Neuron (in vitro differentiated cells): ENCODE data around the gene MSRB1.
A peak's percentile ranks its signal among the peaks of the same experiment; 100 is the strongest.
"Not testable (repeated sequence)": the region's sequence is repeated elsewhere in the genome, so short reads cannot be mapped to it uniquely, and the experiment has no call there.

Experiments
- H2AFZ ChIP-seq: one replicate; pipeline ENCODE4 v1.6.1; 2013; ENCODE audit warnings: low read depth, mild to moderate bottlenecking, inconsistent platforms, low read length, moderate library complexity
- H3K27me3 ChIP-seq: one replicate; pipeline ENCODE4 v1.6.1; 2013; ENCODE audit warnings: low read length; ENCODE audit not compliant: insufficient read depth
- H3K36me3 ChIP-seq: one replicate; pipeline ENCODE4 v1.6.1; 2013; ENCODE audit warnings: low read length; ENCODE audit not compliant: insufficient read depth
- H3K4me1 ChIP-seq: one replicate; pipeline ENCODE4 v1.6.1; 2013; ENCODE audit warnings: low read length; ENCODE audit not compliant: insufficient read depth
- H3K4me3 ChIP-seq: 2 replicates; pipeline ENCODE4 v1.5.1; 2013; ENCODE audit warnings: mild to moderate bottlenecking, low read length, moderate library complexity
- H3K9me3 ChIP-seq: one replicate; pipeline ENCODE4 v1.6.1; 2013; ENCODE audit warnings: low read length

The MSRB1 gene

GRCh38 chr16:1932050-1933028, 10.7 kb downstream of the MSRB1 start:
- Histone ChIP-seq H3K9me3 (no peaks in the 10 kb centered on the region), H2AFZ (no peak overlapping the region), H3K4me1 (peaks cover 4% of the 10 kb centered on the region), H3K36me3 (no peaks in the 10 kb centered on the region), H3K27me3 (no peaks in the 10 kb centered on the region), H3K4me3 (no peak overlapping the region)

- Histone ChIP-seq H2AFZ (no peak overlapping the region), H3K27me3 (peaks cover 4% of the 10 kb centered on the region), H3K9me3 (no peaks in the 10 kb centered on the region), H3K4me1 (peaks cover 4% of the 10 kb centered on the region), H3K4me3 (no peak overlapping the region), H3K36me3 (no peaks in the 10 kb centered on the region)
Measured at GRCh38 chr16:1930338-1930720, 12.7 kb downstream of the MSRB1 start.

GRCh38 chr16:1929578-1930337, 13.2 kb downstream of the MSRB1 start:
- Histone ChIP-seq H2AFZ (peak overlapping the region; percentile 45), H3K4me3 (peak overlapping the region; percentile 30), H3K36me3 (no peaks in the 10 kb centered on the region), H3K27me3 (peaks cover 10% of the 10 kb centered on the region), H3K9me3 (no peaks in the 10 kb centered on the region), H3K4me1 (peaks cover 4% of the 10 kb centered on the region)

- H3K9me3 ChIP-seq, result no peaks in the 10 kb centered on the region
- H3K27me3 ChIP-seq, result peaks cover 17% of the 10 kb centered on the region
- peak overlapping the region; percentile 30 for H3K4me3 ChIP-seq
- H3K4me1 ChIP-seq, result peaks cover 4% of the 10 kb centered on the region
- no peaks in the 10 kb centered on the region for H3K36me3 ChIP-seq
- peak overlapping the region; percentile 45 for H2AFZ ChIP-seq
Measured at GRCh38 chr16:1929105-1929504, 13.9 kb downstream of the MSRB1 start.

GRCh38 chr16:1926271-1926670, 16.7 kb downstream of the MSRB1 start:
- Histone ChIP-seq H3K36me3 (no peaks in the 10 kb centered on the region), H3K9me3 (no peaks in the 10 kb centered on the region), H2AFZ (no peak overlapping the region), H3K27me3 (peaks cover 35% of the 10 kb centered on the region), H3K4me1 (no peaks in the 10 kb centered on the region), H3K4me3 (no peak overlapping the region)

- Histone ChIP-seq H3K27me3 (peaks cover 53% of the 10 kb centered on the region), H3K4me1 (peaks cover 3% of the 10 kb centered on the region), H3K36me3 (no peaks in the 10 kb centered on the region), H3K9me3 (no peaks in the 10 kb centered on the region), H2AFZ (no peak overlapping the region), H3K4me3 (no peak overlapping the region)
Measured at GRCh38 chr16:1924095-1924494, 18.9 kb downstream of the MSRB1 start.

GRCh38 chr16:1923299-1924034, 19.5 kb downstream of the MSRB1 start:
- Histone ChIP-seq H3K27me3 (peaks cover 59% of the 10 kb centered on the region), H3K4me1 (peaks cover 9% of the 10 kb centered on the region), H2AFZ (no peak overlapping the region), H3K9me3 (no peaks in the 10 kb centered on the region), H3K36me3 (no peaks in the 10 kb centered on the region), H3K4me3 (no peak overlapping the region)

- Histone ChIP-seq H3K27me3 (peaks cover 65% of the 10 kb centered on the region), H3K36me3 (no peaks in the 10 kb centered on the region), H3K4me3 (no peak overlapping the region), H3K4me1 (peaks cover 9% of the 10 kb centered on the region), H3K9me3 (no peaks in the 10 kb centered on the region), H2AFZ (no peak overlapping the region)
Measured at GRCh38 chr16:1922357-1922756, 20.6 kb downstream of the MSRB1 start.

- no peaks in the 10 kb centered on the region for H3K9me3 ChIP-seq
- H3K4me3 ChIP-seq, result no peak overlapping the region
- H3K36me3 ChIP-seq, result no peaks in the 10 kb centered on the region
- H3K4me1 ChIP-seq, result peaks cover 9% of the 10 kb centered on the region
- H3K27me3 ChIP-seq, result peaks cover 81% of the 10 kb centered on the region
- H2AFZ ChIP-seq, result no peak overlapping the region
Measured at GRCh38 chr16:1920727-1921171, 22.2 kb downstream of the MSRB1 start.

- H3K4me1 ChIP-seq, result not testable (repeated sequence)
- peaks cover 79% of the 10 kb centered on the region for H3K27me3 ChIP-seq
Measured at GRCh38 chr16:1920122-1920521, 22.9 kb downstream of the MSRB1 start.

GRCh38 chr16:1919327-1919998, 23.5 kb downstream of the MSRB1 start:
- no peak overlapping the region for H2AFZ ChIP-seq
- peaks cover 9% of the 10 kb centered on the region for H3K4me1 ChIP-seq
- no peaks in the 10 kb centered on the region for H3K36me3 ChIP-seq
- H3K27me3 ChIP-seq, result peaks cover 79% of the 10 kb centered on the region
- no peaks in the 10 kb centered on the region for H3K9me3 ChIP-seq
- no peak overlapping the region for H3K4me3 ChIP-seq

More at GRCh38 chr16:1920122-1920521, 22.9 kb downstream of the MSRB1 start:
- H3K36me3 ChIP-seq, H3K9me3 ChIP-seq, H2AFZ ChIP-seq, H3K4me3 ChIP-seq: not testable (repeated sequence)
